Activated naive CD8-positive, alpha-beta T cell (primary cell): ENCODE results near the gene DNLZ.
"Not testable (repeated sequence)": the region's sequence is repeated elsewhere in the genome, so short reads cannot be mapped to it uniquely, and the experiment has no call there.

Experiments
- H3K27ac Mint-ChIP-seq: one replicate; pipeline ENCODE4 v1.8.0; 2021; ENCODE audit warnings: mixed read lengths
- H3K27me3 Mint-ChIP-seq: one replicate; pipeline ENCODE4 v1.8.0; 2021; ENCODE audit warnings: mixed read lengths
- H3K36me3 Mint-ChIP-seq: one replicate; pipeline ENCODE4 v1.8.0; 2021; ENCODE audit warnings: mixed read lengths
- H3K4me1 Mint-ChIP-seq: one replicate; pipeline ENCODE4 v1.8.0; 2021; ENCODE audit warnings: low read depth, mixed read lengths
- H3K4me3 Mint-ChIP-seq: one replicate; pipeline ENCODE4 v1.8.0; 2021; ENCODE audit warnings: mild to moderate bottlenecking, mixed read lengths
- H3K9me3 Mint-ChIP-seq: one replicate; pipeline ENCODE4 v1.8.0; 2021; ENCODE audit warnings: low read depth, mixed read lengths

Gene DNLZ

DNA sequence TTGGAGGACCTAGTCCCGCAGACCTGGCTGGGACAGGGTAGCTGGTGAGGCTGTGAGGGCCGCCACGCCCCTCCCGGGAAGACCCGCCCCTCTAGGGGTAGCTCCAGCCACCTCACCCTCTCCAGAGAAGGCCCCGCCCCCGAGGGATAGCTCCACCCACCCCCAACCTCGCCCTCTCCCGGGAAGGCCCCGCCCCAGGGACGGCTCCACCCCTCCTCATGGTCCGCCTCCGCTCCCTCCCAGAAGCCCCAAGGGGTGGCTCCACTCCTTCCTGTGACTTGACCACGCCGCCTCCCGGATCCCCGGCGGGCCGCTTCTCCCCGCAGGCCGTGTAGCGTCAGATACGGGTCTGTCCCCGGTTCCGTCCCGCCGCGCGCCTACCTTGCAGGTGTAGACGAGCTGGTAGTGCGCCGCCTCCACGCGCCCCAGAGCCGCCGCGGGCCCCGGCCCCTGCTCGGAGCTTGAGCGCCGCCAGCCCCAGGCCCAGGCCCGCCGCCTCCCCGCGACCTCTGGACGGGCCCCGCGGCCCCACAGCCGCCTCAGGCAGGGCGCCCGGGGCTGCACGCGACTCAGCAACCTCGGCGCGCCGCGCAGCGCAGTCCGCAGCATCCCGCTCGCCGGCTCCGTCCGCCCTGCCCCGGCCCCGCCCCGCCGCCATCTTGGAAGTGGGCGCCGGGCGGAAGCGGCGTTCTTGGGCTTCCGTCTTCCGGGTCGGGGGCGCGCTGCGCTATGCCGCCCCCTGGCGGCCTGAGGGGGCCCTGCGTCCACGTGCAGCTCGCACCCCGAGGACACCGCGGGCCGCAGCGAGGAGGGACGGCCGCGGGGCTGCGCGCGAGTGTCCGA, at the start of gene DNLZ:
Gene DNLZ (minus strand): TSS at position 639 of the 843 bp plus-strand sequence. CDS start 30 bp downstream, at position 609.
- H3K9me3 Mint-ChIP-seq, result no peaks in the 10 kb centered on the region
- H3K4me1 Mint-ChIP-seq, result peaks cover 5% of the 10 kb centered on the region
- no peaks in the 10 kb centered on the region for H3K27me3 Mint-ChIP-seq
- peak within 1 kb of the TSS; percentile 83 for H3K4me3 Mint-ChIP-seq
- H3K36me3 Mint-ChIP-seq, result no peaks in the 10 kb centered on the region
- H3K27ac Mint-ChIP-seq, result peak within 1 kb of the TSS; percentile 58

DNA sequence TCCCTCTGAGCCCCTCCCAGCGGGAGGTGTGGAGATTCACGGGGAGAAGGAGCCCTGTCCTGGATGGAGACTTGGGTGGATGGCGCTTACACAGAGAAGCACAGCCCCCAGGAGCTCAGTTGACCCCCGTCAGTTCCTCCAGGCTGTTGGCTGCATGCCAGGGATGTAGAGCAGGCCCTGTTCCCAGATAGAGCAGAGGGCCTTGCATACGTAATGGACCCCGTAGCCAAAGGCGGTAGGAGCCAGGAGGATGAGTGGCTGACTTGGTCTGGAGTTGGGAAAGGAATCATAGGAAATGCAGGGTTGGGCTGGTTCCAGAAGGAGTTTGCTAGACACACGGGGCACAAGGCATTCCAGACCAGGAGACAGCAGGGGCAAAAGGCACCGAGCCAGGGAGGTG, 49.4 kb upstream of the DNLZ start:
- no peaks in the 10 kb centered on the region for H3K27me3 Mint-ChIP-seq
- no peaks in the 10 kb centered on the region for H3K9me3 Mint-ChIP-seq
- H3K27ac Mint-ChIP-seq, result no peak overlapping the region
- peaks cover 12% of the 10 kb centered on the region for H3K36me3 Mint-ChIP-seq
- peaks cover 35% of the 10 kb centered on the region for H3K4me1 Mint-ChIP-seq
- H3K4me3 Mint-ChIP-seq, result peak overlapping the region; percentile 7

DNA sequence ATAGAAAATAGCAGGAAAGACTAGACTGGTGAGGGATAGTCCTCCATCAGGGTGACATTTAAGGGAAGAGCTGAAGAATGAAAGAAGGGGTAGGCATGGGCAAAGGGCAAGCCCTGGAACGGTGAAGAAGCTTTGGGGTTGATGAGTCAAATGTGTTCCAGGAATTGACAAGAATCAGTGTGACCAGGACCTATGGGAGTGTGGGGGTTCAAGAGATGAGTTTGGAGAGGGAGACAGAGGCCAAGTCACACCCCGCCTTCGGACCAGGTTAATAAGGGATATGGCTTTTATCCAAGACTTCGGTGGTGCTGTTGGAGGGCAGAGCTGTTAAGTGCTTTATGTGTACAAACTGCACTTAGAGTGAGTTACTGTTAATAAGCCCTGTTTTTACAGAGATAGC, 47.8 kb upstream of the DNLZ start:
- Mint-ChIP-seq H3K36me3 (peaks cover 13% of the 10 kb centered on the region), H3K4me1 (peaks cover 41% of the 10 kb centered on the region), H3K27ac (peak overlapping the region; percentile 90), H3K27me3 (no peaks in the 10 kb centered on the region), H3K4me3 (peak overlapping the region; percentile 97), H3K9me3 (no peaks in the 10 kb centered on the region)

DNA sequence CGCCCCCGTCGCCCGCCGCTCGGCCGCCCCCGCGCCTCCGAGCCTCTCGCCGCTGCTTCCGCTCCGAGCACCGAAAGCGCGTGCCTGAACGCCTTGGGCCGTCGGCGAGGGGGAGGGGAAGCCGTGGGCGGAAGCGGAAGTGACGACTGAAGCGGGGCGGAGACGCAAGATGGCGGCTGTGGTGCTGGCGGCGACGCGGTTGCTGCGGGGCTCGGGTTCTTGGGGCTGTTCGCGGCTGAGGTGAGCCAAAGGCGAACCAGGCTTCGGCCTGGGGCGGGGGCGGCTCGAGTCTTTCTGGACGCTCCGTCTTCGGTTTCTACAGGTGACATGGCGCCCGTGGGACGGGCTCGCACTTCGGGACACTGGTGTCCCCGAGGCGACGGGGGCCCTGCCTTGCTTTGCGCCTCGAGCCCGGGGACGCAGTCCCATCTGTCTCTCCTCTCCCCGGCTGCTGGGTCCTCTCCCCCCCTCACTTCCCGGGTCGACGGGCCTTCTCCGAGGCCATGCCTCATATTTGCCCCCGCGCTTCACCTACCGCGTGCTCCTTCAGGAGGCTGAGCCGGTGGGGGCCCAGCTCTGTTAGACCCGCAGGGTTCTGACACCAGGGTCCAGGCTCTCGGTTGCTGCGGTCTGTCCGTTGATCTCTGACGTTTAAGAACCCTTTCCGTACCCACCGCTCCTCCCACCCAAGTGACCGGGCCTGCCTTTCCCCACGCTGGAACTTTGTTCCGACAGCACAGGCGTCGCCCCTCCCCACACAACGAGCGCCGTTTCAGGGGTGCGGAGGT, 47.1 kb upstream of the DNLZ start, which contains the start of the genes ENTR1 and PMPCA:
Gene ENTR1 (minus strand): TSS at position 115 of the 788 bp plus-strand sequence. CDS start 217 bp downstream, outside the sequence.
Gene PMPCA (plus strand): TSS at position 159 of the 788 bp plus-strand sequence. CDS start 11 bp downstream, at position 170.
- H3K36me3 Mint-ChIP-seq, result peaks cover 13% of the 10 kb centered on the region
- H3K27ac Mint-ChIP-seq, result peak within 1 kb of the TSS; percentile 96
- peak within 1 kb of the TSS; percentile 97 for H3K4me3 Mint-ChIP-seq
- no peaks in the 10 kb centered on the region for H3K9me3 Mint-ChIP-seq
- no peaks in the 10 kb centered on the region for H3K27me3 Mint-ChIP-seq
- H3K4me1 Mint-ChIP-seq, result peaks cover 44% of the 10 kb centered on the region

DNA sequence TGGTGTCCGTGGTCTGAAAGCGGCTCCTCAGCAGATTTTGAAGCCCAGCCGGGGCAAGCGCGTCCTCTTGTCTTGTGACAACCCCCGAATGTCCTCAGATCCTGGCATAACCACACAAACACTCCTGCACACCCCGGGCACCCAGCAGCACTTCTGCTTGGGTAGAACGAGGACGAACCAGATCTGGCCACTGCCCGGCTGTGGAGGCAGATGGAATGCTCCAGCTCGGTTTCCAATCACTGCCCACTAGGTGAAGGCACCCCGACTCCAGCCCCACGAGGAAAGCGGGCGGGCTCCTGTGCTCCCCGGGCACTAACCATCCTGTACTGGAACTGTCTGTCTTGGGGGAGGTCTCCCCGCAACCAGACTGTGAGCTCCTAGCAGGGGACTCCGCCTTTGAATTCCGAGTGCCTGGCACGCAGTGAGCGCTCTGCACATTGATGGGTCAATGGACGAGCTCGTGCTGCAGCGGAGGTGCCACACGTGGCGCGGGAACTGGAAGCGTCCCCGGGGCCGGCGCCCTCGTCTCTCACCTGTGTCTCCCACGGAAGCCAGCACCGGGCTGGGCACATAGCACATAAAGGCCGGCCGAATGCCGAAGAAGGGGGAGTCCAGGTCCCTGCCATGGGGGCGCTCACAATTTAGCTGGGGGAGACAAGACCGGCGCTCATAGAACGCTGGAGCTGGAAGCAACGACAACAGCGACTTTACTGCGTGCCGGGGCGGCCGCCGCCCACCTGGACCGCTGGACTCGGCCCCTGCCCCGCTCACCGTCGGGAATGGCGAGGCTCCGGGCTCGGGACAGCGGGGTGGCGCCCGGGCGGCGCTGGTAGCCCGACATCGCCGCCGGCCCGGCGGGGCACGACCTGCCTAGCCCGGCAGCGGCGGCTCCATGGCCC, 46.3 kb upstream of the DNLZ start:
- peaks cover 14% of the 10 kb centered on the region for H3K36me3 Mint-ChIP-seq
- no peaks in the 10 kb centered on the region for H3K27me3 Mint-ChIP-seq
- H3K4me3 Mint-ChIP-seq, result peak overlapping the region; percentile 91
- peak overlapping the region; percentile 96 for H3K27ac Mint-ChIP-seq
- H3K4me1 Mint-ChIP-seq, result peaks cover 53% of the 10 kb centered on the region
- H3K9me3 Mint-ChIP-seq, result no peaks in the 10 kb centered on the region

DNA sequence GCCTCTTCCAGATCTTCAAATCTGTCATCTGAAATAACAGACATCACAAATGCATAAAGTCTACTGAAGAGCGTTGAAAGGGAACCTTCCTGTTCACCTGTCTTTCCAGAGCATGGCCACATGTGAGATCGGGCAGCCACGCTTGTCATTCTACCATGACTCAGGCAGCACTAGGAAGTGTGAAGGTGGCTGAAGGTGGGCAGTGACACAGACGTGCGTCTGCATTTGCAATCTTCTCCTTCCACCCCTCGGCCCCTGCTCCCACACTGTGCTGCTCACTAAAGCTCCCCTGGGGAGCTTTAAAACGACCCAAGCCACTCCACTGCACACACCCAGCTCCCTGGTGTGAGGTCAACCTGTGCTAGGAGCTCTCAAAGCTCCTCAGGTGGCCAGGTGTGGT, 44.4 kb upstream of the DNLZ start:
- peaks cover 14% of the 10 kb centered on the region for H3K36me3 Mint-ChIP-seq
- H3K4me1 Mint-ChIP-seq, result peaks cover 64% of the 10 kb centered on the region
- peak overlapping the region; percentile 42 for H3K4me3 Mint-ChIP-seq
- H3K9me3 Mint-ChIP-seq, result no peaks in the 10 kb centered on the region
- peak overlapping the region; percentile 24 for H3K27ac Mint-ChIP-seq
- no peaks in the 10 kb centered on the region for H3K27me3 Mint-ChIP-seq

DNA sequence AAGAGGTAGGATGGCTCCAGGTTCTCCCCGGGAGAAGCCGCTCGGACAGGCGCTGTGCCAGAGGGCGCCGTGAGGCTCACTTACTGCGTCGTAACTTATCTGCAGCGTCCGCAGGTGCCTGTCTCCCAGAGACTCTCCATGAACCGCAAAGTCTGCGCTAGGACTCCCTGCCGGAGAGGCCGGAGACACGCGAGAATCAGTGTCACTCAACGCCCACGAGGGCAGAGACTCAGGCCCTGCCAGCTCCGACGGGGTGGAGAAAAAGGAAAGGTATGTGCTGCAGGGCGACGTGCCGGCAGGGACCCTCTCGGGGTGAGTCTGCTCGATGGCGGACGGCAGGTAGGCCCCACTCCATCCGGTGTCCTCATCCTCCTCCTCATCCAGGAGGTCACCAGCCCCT, 43.5 kb upstream of the DNLZ start:
- H3K36me3 Mint-ChIP-seq, result peaks cover 12% of the 10 kb centered on the region
- H3K27ac Mint-ChIP-seq, H3K9me3 Mint-ChIP-seq, H3K4me3 Mint-ChIP-seq, H3K27me3 Mint-ChIP-seq: not testable (repeated sequence)
- peaks cover 65% of the 10 kb centered on the region for H3K4me1 Mint-ChIP-seq

DNA sequence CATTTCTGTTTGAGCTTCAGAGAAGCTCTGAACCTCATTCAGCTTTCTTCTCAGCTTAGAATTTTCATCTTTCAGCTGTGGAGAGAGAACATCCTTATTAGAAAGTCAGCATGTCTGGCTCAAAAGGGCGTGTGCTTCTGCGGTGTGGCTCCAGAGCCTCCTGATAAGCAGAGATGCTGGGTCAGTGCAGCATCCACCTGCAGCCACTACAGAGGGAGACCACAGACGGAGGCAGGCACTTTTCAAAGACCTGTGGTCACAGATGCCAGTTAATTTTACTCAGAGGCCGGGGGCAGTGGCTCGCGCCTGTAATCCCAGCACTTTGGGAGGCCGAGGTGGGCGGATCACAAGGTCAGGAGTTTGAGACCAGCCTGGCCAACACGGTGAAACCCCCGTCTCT, 42.4 kb upstream of the DNLZ start:
- Mint-ChIP-seq H3K4me1 (peaks cover 58% of the 10 kb centered on the region), H3K36me3 (peaks cover 12% of the 10 kb centered on the region)
- H3K27ac Mint-ChIP-seq, H3K4me3 Mint-ChIP-seq, H3K9me3 Mint-ChIP-seq, H3K27me3 Mint-ChIP-seq: not testable (repeated sequence)

DNA sequence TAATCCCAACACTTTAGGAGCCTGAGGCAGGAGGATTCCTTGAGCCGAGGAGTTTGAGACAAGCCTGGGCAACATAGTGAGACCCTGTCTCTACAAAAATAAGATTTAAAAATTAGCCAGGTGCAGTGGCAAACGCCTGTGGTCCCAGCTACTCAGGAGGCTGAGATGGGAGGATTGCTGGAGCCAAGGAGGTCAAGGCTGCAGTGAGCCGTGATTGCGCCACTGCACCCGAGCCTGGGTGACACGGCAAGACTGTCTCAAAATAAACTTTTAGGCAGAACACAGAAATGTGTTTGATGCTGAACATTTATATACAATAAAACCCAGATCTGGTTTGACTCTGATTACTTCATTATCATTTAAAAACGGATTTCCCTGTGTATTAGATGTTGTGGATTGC, 41.9 kb upstream of the DNLZ start:
- Mint-ChIP-seq H3K4me1 (peaks cover 58% of the 10 kb centered on the region), H3K9me3 (no peaks in the 10 kb centered on the region), H3K4me3 (no peak overlapping the region), H3K36me3 (peaks cover 12% of the 10 kb centered on the region), H3K27me3 (no peaks in the 10 kb centered on the region), H3K27ac (no peak overlapping the region)

DNA sequence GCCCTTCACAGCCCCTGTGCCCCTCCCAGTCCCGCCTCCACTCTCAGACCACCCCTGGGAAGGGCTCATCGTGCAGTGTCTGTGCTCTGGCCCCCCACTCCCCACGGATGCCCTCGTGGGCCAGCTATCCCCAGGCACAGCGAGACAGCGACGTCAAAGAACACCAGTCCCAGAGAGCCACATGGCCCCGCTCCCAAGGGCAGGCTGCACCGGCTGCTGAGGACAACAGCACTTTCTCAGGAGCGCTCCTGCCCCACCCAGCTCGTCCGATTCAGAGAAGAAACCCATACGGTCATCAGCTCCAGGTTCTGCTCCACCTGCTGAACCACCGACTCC, 41.2 kb upstream of the DNLZ start:
- peaks cover 12% of the 10 kb centered on the region for H3K36me3 Mint-ChIP-seq
- H3K4me3 Mint-ChIP-seq, result peak overlapping the region; percentile 76
- H3K27me3 Mint-ChIP-seq, result no peaks in the 10 kb centered on the region
- peaks cover 56% of the 10 kb centered on the region for H3K4me1 Mint-ChIP-seq
- peak overlapping the region; percentile 82 for H3K27ac Mint-ChIP-seq
- H3K9me3 Mint-ChIP-seq, result no peaks in the 10 kb centered on the region

DNA sequence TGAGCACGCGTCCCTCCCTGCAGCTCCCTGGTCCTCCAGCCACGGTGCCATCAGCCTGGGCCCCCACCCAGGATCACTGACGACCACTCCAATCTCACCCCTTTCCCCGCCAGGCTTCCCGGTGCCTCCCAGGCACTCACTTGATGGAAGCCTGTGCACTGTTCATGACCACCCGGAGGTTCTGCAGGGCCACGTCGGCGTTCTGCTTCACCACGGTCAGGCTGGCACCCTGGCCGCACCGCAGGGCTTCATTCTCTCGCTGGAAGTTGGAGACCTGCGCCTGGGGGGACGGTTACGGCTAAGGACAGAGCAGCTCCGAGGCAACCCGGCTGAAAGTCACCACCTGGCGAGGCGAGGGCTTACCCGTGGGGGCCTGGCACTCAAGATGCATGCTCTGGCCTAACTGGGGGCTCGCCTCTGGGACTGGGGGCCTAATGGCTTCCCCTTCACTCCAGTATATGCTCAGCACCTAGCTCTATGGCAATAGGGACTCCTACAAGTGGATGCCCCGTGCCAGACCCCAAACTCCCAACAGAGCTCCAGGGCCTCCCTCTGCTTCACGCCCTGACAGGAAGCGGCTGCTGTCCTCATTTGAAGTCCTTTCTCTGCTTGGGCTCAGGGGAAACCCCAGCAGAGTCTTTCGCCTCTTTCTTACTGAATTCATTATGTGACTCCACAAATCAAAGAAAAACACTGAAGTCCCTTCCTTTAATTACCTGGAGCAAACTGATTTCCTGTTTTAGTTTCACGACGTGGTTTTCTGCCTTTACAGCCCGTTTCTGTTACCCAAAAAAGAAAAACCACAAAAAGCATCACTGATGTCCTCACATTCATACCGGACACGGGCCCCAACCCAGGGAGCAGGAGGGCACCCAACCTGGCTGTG, 40.6 kb upstream of the DNLZ start:
- peaks cover 52% of the 10 kb centered on the region for H3K4me1 Mint-ChIP-seq
- H3K27me3 Mint-ChIP-seq, result no peaks in the 10 kb centered on the region
- H3K4me3 Mint-ChIP-seq, result peak overlapping the region; percentile 76
- H3K36me3 Mint-ChIP-seq, result peaks cover 13% of the 10 kb centered on the region
- no peaks in the 10 kb centered on the region for H3K9me3 Mint-ChIP-seq
- H3K27ac Mint-ChIP-seq, result peak overlapping the region; percentile 82

DNA sequence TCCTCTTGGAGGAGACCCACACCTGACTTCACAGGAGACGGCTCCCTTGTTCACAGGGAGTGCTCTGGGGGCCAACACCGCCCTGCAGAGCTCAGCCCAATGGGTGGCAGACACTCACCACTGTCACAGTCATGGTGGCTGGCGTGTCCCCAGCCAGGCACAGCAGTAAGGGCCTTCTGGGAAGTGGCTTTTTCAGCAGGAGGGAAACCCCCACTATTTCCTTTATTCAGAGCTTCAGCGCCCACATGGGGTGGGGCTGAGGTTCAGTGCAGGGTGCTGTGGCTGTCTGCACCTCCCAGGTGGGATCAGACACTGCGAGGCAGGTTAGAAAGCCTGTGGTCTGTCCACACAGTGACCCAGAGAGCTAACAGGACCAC, 40.0 kb upstream of the DNLZ start:
- Mint-ChIP-seq H3K27me3 (no peaks in the 10 kb centered on the region), H3K27ac (peak overlapping the region; percentile 82), H3K4me3 (peak overlapping the region; percentile 76), H3K9me3 (no peaks in the 10 kb centered on the region), H3K36me3 (peaks cover 12% of the 10 kb centered on the region), H3K4me1 (peaks cover 52% of the 10 kb centered on the region)

DNA sequence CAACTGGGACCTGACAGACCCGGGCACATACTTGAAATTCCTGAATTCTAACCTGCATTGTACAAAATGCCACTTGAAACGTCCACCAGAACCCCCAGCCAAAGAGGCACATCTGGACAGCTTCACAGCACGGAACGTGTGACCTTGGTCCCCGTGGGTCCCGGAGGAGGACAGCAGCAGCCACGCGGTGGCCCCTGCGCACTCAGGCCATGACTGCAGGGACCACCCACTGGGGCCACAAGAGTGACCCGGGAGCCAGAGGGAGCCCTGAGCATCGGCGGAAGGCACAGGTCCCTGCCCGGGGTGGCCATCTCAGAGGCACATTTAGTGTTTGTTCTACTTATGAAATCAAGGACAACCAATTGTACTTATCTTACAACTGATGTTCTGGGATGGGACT, 38.5 kb upstream of the DNLZ start:
- peaks cover 49% of the 10 kb centered on the region for H3K4me1 Mint-ChIP-seq
- H3K36me3 Mint-ChIP-seq, result peaks cover 9% of the 10 kb centered on the region
- H3K27ac Mint-ChIP-seq, result peak overlapping the region; percentile 68
- no peaks in the 10 kb centered on the region for H3K27me3 Mint-ChIP-seq
- no peaks in the 10 kb centered on the region for H3K9me3 Mint-ChIP-seq
- peak overlapping the region; percentile 38 for H3K4me3 Mint-ChIP-seq
